Common myeloid progenitor, CD34-positive (primary cell): ENCODE results near the gene DIPK1A.

Experiments
- CTCF ChIA-PET: fragments of 350-600 bp; sonication (Branson Sonifier 250); formaldehyde crosslinking; loops from one replicate; lab custom pipeline; 2021; ENCODE audit warnings: antibody characterized with exemption; lab: Charles Lee
- POLR2A ChIA-PET: fragments of 350-600 bp; sonication (Branson Sonifier 250); formaldehyde crosslinking; loops from one replicate; lab custom pipeline; 2021; ENCODE audit warnings: antibody characterized with exemption; lab: Charles Lee
- DNase-seq, 3 donors: peaks; one replicate each; pipeline versions ENCODE4 v3.0.0 to v3.0.0-alpha.2; 2013
- H3K27ac ChIP-seq, 2 experiments: 1 replicate in 1 of 2; 2 replicates in 1 of 2; pipeline ENCODE4 v1.7.0; 2013; ENCODE audit warnings: inconsistent platforms in 2 of 2, low read length in 2 of 2, mild to moderate bottlenecking in 2 of 2, low read depth in 1 of 2, moderate library complexity in 1 of 2; ENCODE audit not compliant: severe bottlenecking in 2 of 2, insufficient read depth in 1 of 2, poor library complexity in 1 of 2
- H3K27me3 ChIP-seq, 5 experiments: replicated peaks in 2 of 5; 1 replicate in 3 of 5; 2 replicates in 2 of 5; pipeline versions ENCODE4 v1.6.1 to v1.7.0; 2013; ENCODE audit warnings: low read length in 4 of 5, mild to moderate bottlenecking in 2 of 5, moderate library complexity in 2 of 5, inconsistent platforms in 1 of 5; ENCODE audit not compliant: insufficient read depth in 5 of 5, control insufficient read depth in 4 of 5
- H3K36me3 ChIP-seq, 4 experiments: 1 replicate in 2 of 4; 2 replicates in 2 of 4; pipeline versions ENCODE4 v1.6.1 to v1.7.0; 2013; ENCODE audit warnings: low read length in 3 of 4, control low read depth in 1 of 4, mild to moderate bottlenecking in 1 of 4; ENCODE audit not compliant: control insufficient read depth in 4 of 4, insufficient read depth in 4 of 4
- H3K4me1 ChIP-seq, 4 experiments: 1 replicate in 3 of 4; 2 replicates in 1 of 4; pipeline versions ENCODE4 v1.6.1 to v1.7.1; 2013; ENCODE audit warnings: low read length in 3 of 4, mild to moderate bottlenecking in 3 of 4, control low read depth in 1 of 4, inconsistent platforms in 1 of 4, moderate library complexity in 1 of 4; ENCODE audit not compliant: control insufficient read depth in 4 of 4, insufficient read depth in 4 of 4; ENCODE audit errors: control extremely low read depth in 1 of 4
- H3K4me3 ChIP-seq, 7 experiments: 1 replicate in 4 of 7; 2 replicates in 3 of 7; pipeline versions ENCODE4 v1.5.1 to v1.7.0; 2013; ENCODE audit warnings: mild to moderate bottlenecking in 7 of 7, low read length in 6 of 7, moderate library complexity in 6 of 7, inconsistent platforms in 2 of 7, low read depth in 2 of 7, control low read depth in 1 of 7; ENCODE audit not compliant: insufficient read depth in 4 of 7, control insufficient read depth in 1 of 7; ENCODE audit errors: extremely low read depth in 1 of 7
- H3K9me3 ChIP-seq, 5 experiments: 1 replicate in 4 of 5; 2 replicates in 1 of 5; pipeline versions ENCODE4 v1.6.1 to v1.7.1; 2013; ENCODE audit warnings: low read length in 4 of 5, mild to moderate bottlenecking in 2 of 5, inconsistent platforms in 1 of 5, low read depth in 1 of 5, moderate library complexity in 1 of 5; ENCODE audit not compliant: control insufficient read depth in 4 of 5, insufficient read depth in 2 of 5; ENCODE audit errors: control extremely low read depth in 1 of 5
- WGBS: methylation state at CpG from one replicate; pipeline ENCODE4 v1.1.5; 2013; ENCODE audit not compliant: insufficient coverage; 5-methylcytosine and 5-hydroxymethylcytosine counted together

Gene DIPK1A

GRCh38 chr1:92881391-92881790 is 79.9 kb downstream of the DIPK1A start:
- Histone ChIP-seq H3K9me3 (no peaks in the 10 kb centered on the region), H3K4me3 (no peak overlapping the region), H3K4me1 (no peaks in the 10 kb centered on the region), H3K27ac (no peak overlapping the region), H3K27me3 (no peaks in the 10 kb centered on the region), H3K36me3 (no peaks in the 10 kb centered on the region)
- POLR2A ChIA-PET, result interaction anchor here (1.0 kb wide), 1 partner anchor 41 kb away, joined by 3 read pairs; no protein-coding TSS in a partner anchor
- no peak for DNase-seq
- CTCF ChIA-PET, result interaction anchor here (1.2 to 2.0 kb wide), 2 partner anchors 22 to 78 kb away, joined by 3 to 8 read pairs; no protein-coding TSS in a partner anchor
- WGBS, result 100% methylated on average over 1 of the region's 3 CpGs

DNA sequence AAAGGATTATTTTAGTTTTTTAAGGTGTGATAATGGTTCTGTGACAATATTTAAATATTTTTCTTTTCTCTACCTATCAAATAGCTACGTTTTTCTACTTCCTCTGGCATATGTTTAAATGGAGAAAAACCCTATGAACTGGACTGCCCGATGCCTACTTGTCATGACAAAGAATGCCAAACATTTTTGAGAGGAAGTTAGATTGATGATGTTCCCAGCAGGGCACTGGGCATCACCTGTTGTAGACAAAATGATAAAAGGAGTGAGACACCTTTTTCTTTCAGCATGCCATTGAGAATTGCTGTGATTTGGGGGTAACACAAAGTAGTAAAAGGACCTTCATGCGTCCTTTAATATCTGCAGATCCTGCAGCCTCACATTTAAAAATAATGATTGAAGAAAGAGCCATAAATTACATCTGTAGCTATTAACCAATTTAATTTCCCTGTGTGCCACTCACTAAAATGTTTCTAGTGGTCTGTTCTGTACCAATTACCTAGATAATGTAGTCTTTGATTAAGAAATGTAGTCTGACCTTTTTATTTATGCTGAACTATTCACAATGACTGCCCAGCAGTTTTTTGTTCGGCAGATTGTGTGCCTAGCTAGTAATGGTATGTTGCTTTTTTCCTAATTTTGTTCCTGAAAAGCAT is 81.8 kb downstream of the DIPK1A start:
- Histone ChIP-seq H3K36me3 (no peaks in the 10 kb centered on the region), H3K9me3 (no peaks in the 10 kb centered on the region), H3K27me3 (no peaks in the 10 kb centered on the region), H3K4me3 (no peak overlapping the region), H3K4me1 (no peaks in the 10 kb centered on the region), H3K27ac (no peak overlapping the region)
- 100% methylated on average over 1 of the region's 4 CpGs for WGBS
- ChIA-PET CTCF (interaction anchor here (1.1 to 1.4 kb wide), 3 partner anchors 20 to 80 kb away, joined by 3 to 4 read pairs (median 3); no protein-coding TSS in a partner anchor), POLR2A (no interaction called here)
- no peak for DNase-seq

- no peak for DNase-seq
- 93% methylated on average over 2 of the region's 4 CpGs for WGBS
- no peaks in the 10 kb centered on the region for H3K4me1 ChIP-seq
- H3K27ac ChIP-seq, result no peak overlapping the region
- H3K9me3 ChIP-seq, result peaks cover 0 to 1% (median 0%) of the 10 kb centered on the region in 5 experiments
- ChIA-PET POLR2A (no interaction called here), CTCF (interaction anchor here (0.6 to 1.2 kb wide), 2 partner anchors 11 to 20 kb away, joined by 4 read pairs; no protein-coding TSS in a partner anchor)
- H3K27me3 ChIP-seq, result no peaks in the 10 kb centered on the region
- H3K36me3 ChIP-seq, result no peaks in the 10 kb centered on the region
- H3K4me3 ChIP-seq, result no peak overlapping the region
Observed at GRCh38 chr1:92877792-92878191, 83.5 kb downstream of the DIPK1A start.

DNA sequence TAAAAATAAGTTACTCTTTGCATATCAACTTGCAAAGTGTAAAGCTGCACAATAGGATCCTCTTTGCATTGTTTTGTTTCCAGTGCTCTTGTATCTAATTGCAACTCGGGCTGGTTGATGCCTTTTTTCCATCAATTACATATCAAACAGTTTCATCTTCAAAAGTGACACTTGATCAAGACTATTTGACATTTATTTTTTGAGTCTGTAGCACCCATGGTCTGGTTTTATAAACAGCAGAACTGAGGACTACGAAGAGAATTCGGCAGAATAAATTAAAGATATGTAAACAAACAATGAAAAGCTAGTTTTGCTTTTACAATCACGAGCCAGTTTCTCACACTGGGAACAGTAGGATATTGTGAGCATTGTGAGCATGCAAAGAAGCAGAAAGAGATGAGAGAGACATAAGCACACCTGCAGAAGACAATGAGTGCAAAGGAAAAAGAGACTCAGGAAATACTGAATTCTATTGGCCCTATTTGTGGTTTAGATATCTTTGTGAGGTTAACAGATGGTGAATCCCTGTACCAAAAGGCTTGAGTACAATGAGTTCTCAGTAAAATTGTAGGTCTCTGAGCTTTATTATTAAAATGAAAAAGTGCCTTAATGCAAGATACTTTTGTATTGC is 84.1 kb downstream of the DIPK1A start:
- CTCF ChIA-PET, result interaction anchor here (0.6 to 1.3 kb wide), 4 partner anchors 8 to 19 kb away, joined by 4 read pairs; no protein-coding TSS in a partner anchor
- POLR2A ChIA-PET, result interaction anchor here (0.6 kb wide), 1 partner anchor 1922 kb away, joined by 3 read pairs; no protein-coding TSS in a partner anchor
- Histone ChIP-seq H3K9me3 (peaks cover 0 to 6% (median 3%) of the 10 kb centered on the region in 5 experiments), H3K4me3 (no peak overlapping the region), H3K27ac (no peak overlapping the region), H3K4me1 (no peaks in the 10 kb centered on the region), H3K36me3 (no peaks in the 10 kb centered on the region), H3K27me3 (no peaks in the 10 kb centered on the region)
- DNase-seq, result no peak
- WGBS, result 85% methylated on average over 3 of the region's 4 CpGs

GRCh38 chr1:92876351-92876750 is 84.9 kb downstream of the DIPK1A start:
- no peak for DNase-seq
- no peaks in the 10 kb centered on the region for H3K4me1 ChIP-seq
- WGBS, result 100% methylated on average over 2 of the region's 4 CpGs
- no peaks in the 10 kb centered on the region for H3K27me3 ChIP-seq
- ChIA-PET CTCF (interaction anchor here (1.0 to 1.3 kb wide), 3 partner anchors 9 to 58 kb away, joined by 3 to 4 read pairs (median 4); no protein-coding TSS in a partner anchor), POLR2A (no interaction called here)
- H3K36me3 ChIP-seq, result no peaks in the 10 kb centered on the region
- H3K9me3 ChIP-seq, result peaks cover 0 to 6% (median 3%) of the 10 kb centered on the region in 5 experiments
- no peak overlapping the region for H3K27ac ChIP-seq
- no peak overlapping the region for H3K4me3 ChIP-seq

- Histone ChIP-seq H3K27ac (no peak overlapping the region), H3K9me3 (peaks cover 0 to 6% (median 3%) of the 10 kb centered on the region in 5 experiments), H3K4me1 (no peaks in the 10 kb centered on the region), H3K36me3 (no peaks in the 10 kb centered on the region), H3K4me3 (peak overlapping the region in 1 of 7 experiments; percentile 6), H3K27me3 (no peaks in the 10 kb centered on the region)
- no peak for DNase-seq
- ChIA-PET CTCF (interaction anchor here (0.9 to 2.2 kb wide), 3 partner anchors 9 to 119 kb away, joined by 3 to 7 read pairs (median 5); no protein-coding TSS in a partner anchor), POLR2A (no interaction called here)
- 100% methylated on average over 2 of the region's 2 CpGs for WGBS
Observed at GRCh38 chr1:92874987-92875386, 86.3 kb downstream of the DIPK1A start.
